Midbrain (tissue), 1 donor: Measurements from ENCODE around the gene PRODH.
"Not testable (repeated sequence)": the region's sequence is repeated elsewhere in the genome, so short reads cannot be mapped to it uniquely, and the experiment has no call there.

Experiments
- DNase-seq: peaks from one replicate; lab custom pipeline; 2025; lab: John Stamatoyannopoulos, UW

PRODH gene

GRCh38 chr22:18906410-18906745, 29.7 kb downstream of the PRODH start:
- DNase-seq, result not testable (repeated sequence)

- DNase-seq, result no peak
Measured at GRCh38 chr22:18905540-18906409, 30.3 kb downstream of the PRODH start, which contains the start of gene DGCR6. DGCR6 (plus strand) TSS chr22:18906320; CDS start chr22:18906375, 55 bp downstream.

GRCh38 chr22:18896037-18896657, 39.9 kb downstream of the PRODH start:
- DNase-seq, result not testable (repeated sequence)

GRCh38 chr22:18893775-18894174, 42.3 kb downstream of the PRODH start:
- DNase-seq, result not testable (repeated sequence)

GRCh38 chr22:18890510-18891192, 45.4 kb downstream of the PRODH start:
- DNase-seq, result not testable (repeated sequence)

GRCh38 chr22:18888115-18888514, 48.0 kb downstream of the PRODH start:
- no peak for DNase-seq

GRCh38 chr22:18884465-18884864, 51.6 kb downstream of the PRODH start:
- DNase-seq, result not testable (repeated sequence)

GRCh38 chr22:18881260-18881659, 54.8 kb downstream of the PRODH start:
- DNase-seq, result not testable (repeated sequence)
